WI38 (cell line): ENCODE results near the gene MSI2.

Source experiments
- H3K4me3 ChIP-seq: 2 replicates; pipeline ENCODE4 v1.5.1; 2011; ENCODE audit warnings: low read depth, mild to moderate bottlenecking, control low read depth, low read length
- TF ChIP-seq, protein P1 (sequence below): IDR thresholded peaks from 2 replicates; pipeline ENCODE4 v1.5.1; 2012; ENCODE audit warnings: low read depth, mild to moderate bottlenecking, control low read depth, low read length

Gene MSI2

DNA sequence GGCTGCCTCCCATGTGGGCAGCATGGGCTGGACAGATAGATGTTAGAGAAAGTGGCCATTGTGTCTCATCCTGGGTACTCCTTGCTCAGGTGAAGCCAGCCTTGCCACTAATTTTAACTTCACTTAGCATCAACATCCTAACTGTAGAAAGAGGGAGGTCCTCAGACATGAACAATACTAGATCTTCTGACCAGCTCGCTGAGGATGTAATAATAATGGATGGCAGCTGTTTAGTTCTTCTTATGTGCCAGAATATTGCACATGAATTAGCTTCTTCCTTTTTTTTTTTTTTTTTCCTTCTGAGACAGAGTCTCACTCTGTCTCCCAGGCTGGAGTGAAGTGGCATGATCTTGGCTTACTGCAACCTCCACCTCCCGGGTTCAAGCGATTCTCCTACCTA, 256.4 kb downstream of the MSI2 start:
- TF ChIP-seq, protein P1, sequence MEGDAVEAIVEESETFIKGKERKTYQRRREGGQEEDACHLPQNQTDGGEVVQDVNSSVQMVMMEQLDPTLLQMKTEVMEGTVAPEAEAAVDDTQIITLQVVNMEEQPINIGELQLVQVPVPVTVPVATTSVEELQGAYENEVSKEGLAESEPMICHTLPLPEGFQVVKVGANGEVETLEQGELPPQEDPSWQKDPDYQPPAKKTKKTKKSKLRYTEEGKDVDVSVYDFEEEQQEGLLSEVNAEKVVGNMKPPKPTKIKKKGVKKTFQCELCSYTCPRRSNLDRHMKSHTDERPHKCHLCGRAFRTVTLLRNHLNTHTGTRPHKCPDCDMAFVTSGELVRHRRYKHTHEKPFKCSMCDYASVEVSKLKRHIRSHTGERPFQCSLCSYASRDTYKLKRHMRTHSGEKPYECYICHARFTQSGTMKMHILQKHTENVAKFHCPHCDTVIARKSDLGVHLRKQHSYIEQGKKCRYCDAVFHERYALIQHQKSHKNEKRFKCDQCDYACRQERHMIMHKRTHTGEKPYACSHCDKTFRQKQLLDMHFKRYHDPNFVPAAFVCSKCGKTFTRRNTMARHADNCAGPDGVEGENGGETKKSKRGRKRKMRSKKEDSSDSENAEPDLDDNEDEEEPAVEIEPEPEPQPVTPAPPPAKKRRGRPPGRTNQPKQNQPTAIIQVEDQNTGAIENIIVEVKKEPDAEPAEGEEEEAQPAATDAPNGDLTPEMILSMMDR: no peak
- H3K4me3 ChIP-seq: no peak overlapping the region

DNA sequence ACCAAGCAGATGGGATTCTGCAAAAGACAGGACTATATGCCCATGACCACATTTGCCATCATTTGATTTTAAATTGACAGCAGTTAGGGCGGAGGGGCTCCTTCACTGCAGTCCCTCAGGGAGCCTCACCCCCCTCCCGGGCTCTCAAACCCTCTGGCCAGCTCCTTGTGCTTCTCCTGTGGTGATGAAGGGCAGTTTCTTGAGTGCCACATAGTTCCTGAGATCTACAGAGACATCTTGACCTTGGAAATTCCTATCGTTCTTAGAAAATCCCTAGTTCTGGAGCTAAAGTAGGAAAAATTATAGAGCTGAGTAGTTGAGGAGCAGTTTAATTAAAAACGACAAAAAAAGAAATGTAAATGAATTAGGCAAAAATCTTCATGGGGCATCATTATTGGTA, 257.2 kb downstream of the MSI2 start:
- no peak overlapping the region for H3K4me3 ChIP-seq
- TF ChIP-seq, protein P1: no peak

DNA sequence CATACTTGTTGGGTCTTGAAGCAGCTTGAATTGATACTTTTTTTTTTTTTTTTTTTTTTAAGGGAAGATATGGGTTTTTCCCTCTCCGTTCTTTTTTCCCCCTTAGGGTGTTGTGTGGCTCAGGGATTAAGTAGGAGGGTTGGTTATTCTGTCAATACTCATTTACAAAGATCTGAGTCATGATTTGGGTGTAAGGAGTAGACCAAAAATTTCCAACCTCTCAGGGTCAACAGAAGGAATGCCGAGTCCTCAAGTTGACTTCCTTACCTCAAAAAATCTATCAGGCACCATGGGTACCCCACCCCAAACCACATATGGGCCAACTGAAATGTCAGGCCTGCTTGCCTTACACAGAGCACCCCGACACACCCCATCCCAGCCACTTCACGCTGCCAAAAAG, 258.3 kb downstream of the MSI2 start:
- TF ChIP-seq, protein P1: no peak
- no peak overlapping the region for H3K4me3 ChIP-seq

DNA sequence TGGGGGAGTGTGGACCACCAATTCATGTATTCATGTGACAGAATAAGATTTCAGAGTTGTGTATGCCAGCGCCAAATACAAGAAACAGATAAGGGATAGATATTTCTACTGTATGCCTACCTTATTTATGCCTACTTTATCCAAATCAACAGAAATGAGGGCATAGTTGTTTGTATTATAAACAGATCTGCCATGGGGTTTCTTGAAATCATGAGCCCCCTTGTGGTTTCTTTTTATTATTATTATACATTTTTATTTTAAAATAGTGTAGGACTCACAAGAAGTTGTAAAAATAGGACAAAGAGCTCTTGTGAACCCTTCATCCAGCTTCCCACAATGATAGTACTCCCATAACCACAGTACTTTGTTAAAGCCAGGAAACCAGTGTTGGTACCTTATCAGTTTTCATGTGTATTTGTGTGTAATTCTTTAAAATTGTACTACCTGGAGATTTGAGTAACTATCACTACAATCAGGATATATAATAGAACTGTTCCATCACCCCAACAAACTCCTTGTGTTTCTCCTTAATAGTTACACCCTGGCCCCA, 259.4 kb downstream of the MSI2 start:
- TF ChIP-seq, protein P1: no peak
- no peak overlapping the region for H3K4me3 ChIP-seq

DNA sequence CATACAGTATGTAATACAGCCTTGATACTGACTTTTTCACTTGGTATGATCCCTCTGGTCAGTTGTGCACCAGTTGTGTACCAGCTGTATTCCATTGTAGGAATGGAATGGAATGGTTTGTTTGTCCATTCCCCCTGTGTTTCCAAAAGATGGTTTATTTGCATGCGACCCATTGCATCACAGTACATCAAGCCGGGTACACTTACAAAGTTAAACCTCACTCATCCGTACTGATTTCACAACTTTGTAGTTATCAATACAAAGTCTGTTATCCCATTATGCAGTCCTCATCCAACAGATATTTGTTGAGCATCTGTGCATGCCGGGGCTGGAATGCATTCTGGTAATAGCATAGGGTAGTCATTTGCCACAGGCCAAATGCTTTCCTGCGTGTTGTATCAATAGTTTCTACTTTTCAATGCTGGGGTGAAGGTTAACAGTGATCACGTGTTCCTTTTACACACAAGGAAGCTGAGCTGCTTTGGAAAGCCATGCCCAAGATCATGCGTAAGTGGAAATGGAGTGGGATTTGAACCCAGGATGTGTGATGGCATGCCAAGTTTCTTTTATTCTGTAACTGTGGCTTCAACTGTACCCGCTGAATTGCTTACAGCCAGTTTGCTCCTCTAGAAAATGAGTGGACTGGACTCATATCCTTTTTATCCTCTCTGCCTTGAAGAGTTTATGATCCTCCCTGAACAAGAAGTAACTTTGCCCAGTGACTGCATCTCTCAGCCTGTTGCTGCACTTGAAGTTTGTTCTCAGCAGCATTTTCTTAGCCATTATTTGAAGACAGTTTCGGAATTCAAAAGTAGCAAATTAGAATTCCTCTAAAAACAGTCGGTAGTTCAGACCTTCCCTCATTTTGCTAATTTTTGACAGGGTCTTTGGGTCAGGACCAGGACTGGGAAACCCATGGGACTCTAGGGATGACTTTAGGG, 260.2 kb downstream of the MSI2 start:
- no peak overlapping the region for H3K4me3 ChIP-seq
- TF ChIP-seq, protein P1: no peak

DNA sequence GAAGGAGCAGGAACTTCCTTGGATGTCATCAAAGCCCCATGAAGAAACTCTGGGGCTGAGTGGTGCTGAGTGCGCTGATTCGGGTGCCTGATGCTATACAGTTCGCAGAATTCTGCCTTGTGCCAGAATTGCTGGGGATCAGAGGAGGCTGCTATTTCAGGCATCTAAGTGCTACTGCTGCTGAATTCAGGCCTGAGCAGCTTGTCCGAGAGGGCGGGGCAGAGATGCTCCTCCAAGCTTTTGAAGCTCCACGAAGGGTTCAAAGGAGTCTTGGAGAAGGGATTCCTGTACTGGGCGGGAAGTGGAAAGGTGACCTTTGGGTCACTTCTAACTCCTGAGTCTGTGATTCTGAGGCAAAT, 260.9 kb downstream of the MSI2 start:
- H3K4me3 ChIP-seq: no peak overlapping the region
- TF ChIP-seq, protein P1: no peak

DNA sequence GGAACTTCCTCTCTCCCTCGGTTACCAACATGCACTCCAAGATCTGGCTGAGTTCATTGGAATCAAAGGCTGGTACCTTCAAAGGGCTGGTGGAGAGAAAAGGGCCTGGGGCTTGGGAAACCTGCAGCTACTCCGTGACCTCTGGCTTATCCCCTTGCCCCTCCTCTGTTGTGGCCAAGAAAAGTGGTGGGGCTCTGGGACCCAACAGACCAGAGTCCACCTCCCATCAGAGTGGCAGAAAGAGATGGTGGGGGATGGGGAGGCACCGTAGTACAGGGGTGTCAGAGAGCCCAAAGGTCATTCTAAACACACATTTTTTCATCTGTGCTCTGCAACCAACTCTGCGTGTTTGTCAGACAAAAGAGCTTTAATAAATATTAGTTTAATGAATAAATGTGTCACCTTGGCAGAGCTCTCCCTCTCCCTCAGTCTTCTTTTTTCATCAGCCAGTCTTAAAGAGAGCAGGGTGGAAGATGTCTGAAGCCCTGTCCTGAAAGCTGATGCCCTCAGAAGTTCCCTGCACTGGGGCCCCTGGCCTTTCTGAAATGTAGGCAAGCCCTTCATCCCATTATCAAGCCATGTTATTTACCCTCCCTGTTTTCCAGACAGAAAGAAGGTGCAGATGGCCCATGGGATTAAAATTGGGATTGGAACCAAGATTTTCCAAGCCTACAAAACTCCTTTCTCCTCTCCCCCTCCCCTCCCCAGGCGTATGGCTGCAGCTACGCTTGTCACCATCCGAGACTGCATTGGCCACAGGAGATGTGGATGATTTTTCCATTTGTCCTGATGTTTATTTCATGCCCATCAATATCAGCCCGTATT, 261.5 kb downstream of the MSI2 start:
- H3K4me3 ChIP-seq: no peak overlapping the region

More for the DNA sequence above, 261.5 kb downstream of the MSI2 start:
- TF ChIP-seq, protein P1: no peak
